ENCODE data around the gene TMPRSS6. TPM values are rescaled to one million over a fixed set of nuclear protein-coding genes. Genes with fewer than 3 reads are reported as not detected.

Gene TMPRSS6
- total RNA-seq, 1 donor from 2014 or later = not detected

DNA sequence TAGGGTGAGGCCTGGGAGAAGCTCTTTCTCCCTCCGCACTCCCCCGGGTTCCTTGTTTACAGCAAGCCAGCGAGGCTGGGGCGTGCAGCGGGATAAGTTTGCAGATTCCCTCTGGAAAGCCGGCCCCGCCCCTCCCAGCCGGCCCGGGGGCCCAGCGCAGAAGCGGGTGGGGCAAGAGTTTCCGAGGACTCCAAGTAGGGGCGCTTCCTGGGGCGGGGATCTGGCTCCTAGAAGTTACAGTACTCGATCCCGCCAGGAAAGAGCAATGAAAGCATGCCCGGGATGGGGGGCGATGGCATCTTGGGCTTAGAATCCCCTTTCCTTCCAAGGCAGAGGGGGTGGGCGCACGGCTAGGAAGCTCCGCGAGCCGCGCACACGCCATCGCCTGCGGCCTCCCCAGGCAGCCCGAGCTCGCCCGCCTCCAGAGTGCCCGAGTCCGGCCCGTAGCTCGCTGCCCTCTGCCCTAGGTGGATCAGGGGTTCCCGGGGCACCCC, 90.7 kb downstream of the TMPRSS6 start:
- Histone ChIP-seq H3K4me3 (peak overlapping the region; percentile 96 to 99), H3K27ac (peak overlapping the region; percentile 97), H3K9me3 (no peaks in the 10 kb centered on the region), H3K4me1 (peaks cover 69% of the 10 kb centered on the region), H3K36me3 (peaks cover 0 to 9% of the 10 kb centered on the region in 2 donors), H3K27me3 (no peaks in the 10 kb centered on the region)
- intact Hi-C loops (cut with DNase I) = no loop called here
- TF ChIP-seq POLR2AphosphoS5 (IDR thresholded peaks at IDR 0.05; ENCODE audit: insufficient read depth in 1 of 2, low read depth in 1 of 2) (peak; percentile 16 to 67), POLR2A (IDR thresholded peaks at IDR 0.05) (no peak)
- TF ChIP-seq, protein P1, sequence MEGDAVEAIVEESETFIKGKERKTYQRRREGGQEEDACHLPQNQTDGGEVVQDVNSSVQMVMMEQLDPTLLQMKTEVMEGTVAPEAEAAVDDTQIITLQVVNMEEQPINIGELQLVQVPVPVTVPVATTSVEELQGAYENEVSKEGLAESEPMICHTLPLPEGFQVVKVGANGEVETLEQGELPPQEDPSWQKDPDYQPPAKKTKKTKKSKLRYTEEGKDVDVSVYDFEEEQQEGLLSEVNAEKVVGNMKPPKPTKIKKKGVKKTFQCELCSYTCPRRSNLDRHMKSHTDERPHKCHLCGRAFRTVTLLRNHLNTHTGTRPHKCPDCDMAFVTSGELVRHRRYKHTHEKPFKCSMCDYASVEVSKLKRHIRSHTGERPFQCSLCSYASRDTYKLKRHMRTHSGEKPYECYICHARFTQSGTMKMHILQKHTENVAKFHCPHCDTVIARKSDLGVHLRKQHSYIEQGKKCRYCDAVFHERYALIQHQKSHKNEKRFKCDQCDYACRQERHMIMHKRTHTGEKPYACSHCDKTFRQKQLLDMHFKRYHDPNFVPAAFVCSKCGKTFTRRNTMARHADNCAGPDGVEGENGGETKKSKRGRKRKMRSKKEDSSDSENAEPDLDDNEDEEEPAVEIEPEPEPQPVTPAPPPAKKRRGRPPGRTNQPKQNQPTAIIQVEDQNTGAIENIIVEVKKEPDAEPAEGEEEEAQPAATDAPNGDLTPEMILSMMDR (IDR thresholded peaks at IDR 0.05) = no peak
- no peak for DNase-seq (ENCODE audit: extremely low spot score in 2 of 2)

DNA sequence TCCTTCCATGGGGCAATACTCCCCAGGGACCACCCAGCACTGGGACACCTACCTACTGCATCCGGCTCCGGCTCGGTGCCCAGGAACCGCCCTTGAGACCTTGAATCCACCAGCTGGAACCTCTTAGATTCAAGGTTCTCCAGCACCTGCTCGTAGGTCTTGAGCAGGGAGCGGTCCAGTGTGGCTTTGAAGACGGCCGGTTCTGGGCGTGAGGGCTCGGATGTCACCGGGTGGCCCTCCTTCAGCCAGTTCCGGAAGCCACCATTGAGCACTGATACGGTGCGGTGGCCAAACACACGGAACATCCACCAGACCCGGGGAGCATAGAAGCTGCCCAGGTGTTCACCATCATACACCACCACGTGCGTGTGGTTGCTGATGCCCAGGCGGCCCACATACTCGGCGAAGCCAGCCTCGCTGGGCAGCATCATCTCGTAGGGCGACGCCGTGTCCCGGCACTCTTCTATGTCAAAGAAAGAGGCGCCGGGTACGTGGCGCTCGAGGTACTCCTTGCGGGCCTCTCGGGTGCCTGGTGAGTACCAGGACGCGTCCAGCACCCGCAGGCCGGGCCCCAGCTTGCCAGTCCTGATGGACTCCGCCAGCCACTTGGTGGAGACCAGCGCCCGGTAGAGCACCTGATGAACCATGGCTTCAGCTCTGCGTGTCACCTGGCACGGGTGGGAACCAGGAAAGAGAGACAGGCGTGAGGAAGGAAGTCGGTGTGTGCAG, 91.3 kb downstream of the TMPRSS6 start:
- Histone ChIP-seq H3K4me3 (peak overlapping the region; percentile 96 to 99), H3K4me1 (peaks cover 69% of the 10 kb centered on the region), H3K27ac (peak overlapping the region; percentile 97)

DNA sequence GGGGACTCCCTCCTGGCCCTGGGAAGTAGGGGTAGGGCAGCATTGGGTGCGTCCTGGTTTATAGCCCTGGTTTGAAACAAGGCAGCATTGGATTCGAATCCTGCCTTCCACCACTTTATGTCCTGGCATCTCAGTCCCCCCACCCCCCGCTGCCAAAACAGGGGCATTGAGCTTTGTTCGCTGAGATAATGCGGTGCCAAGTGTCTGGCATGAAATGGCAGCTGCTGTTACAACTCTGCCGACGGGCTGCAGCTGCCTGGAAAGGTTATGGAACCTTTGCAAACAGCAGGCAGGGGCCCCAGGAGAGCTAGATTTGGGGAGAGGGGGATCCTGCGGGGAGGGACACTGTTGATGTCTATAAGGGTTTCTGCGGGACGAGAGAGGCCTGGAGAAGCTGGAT, 92.2 kb downstream of the TMPRSS6 start:
- H3K36me3 ChIP-seq = peaks cover 0 to 9% of the 10 kb centered on the region in 2 donors
- H3K27me3 ChIP-seq = no peaks in the 10 kb centered on the region
- DNase-seq (ENCODE audit: extremely low spot score in 2 of 2) = no peak
- no peak overlapping the region for H3K4me3 ChIP-seq
- TF ChIP-seq POLR2AphosphoS5 (IDR thresholded peaks at IDR 0.05; ENCODE audit: insufficient read depth in 1 of 2, low read depth in 1 of 2) (no peak), POLR2A (IDR thresholded peaks at IDR 0.05) (no peak)
- TF ChIP-seq, protein P1 (IDR thresholded peaks at IDR 0.05) = no peak
- peaks cover 66% of the 10 kb centered on the region for H3K4me1 ChIP-seq
- H3K9me3 ChIP-seq = no peaks in the 10 kb centered on the region
- no peak overlapping the region for H3K27ac ChIP-seq
- intact Hi-C loops (cut with DNase I) = no loop called here

More for the DNA sequence above, 91.3 kb downstream of the TMPRSS6 start:
- Histone ChIP-seq H3K9me3 (no peaks in the 10 kb centered on the region), H3K27me3 (no peaks in the 10 kb centered on the region), H3K36me3 (peaks cover 0 to 9% of the 10 kb centered on the region in 2 donors)
- DNase-seq (ENCODE audit: extremely low spot score in 2 of 2) = no peak
- intact Hi-C loops (cut with DNase I) = no loop called here
- no peak for TF ChIP-seq POLR2AphosphoS5 (IDR thresholded peaks at IDR 0.05; ENCODE audit: insufficient read depth in 1 of 2, low read depth in 1 of 2)
- no peak for TF ChIP-seq POLR2A (IDR thresholded peaks at IDR 0.05)
- TF ChIP-seq, protein P1 (IDR thresholded peaks at IDR 0.05) = no peak

DNA sequence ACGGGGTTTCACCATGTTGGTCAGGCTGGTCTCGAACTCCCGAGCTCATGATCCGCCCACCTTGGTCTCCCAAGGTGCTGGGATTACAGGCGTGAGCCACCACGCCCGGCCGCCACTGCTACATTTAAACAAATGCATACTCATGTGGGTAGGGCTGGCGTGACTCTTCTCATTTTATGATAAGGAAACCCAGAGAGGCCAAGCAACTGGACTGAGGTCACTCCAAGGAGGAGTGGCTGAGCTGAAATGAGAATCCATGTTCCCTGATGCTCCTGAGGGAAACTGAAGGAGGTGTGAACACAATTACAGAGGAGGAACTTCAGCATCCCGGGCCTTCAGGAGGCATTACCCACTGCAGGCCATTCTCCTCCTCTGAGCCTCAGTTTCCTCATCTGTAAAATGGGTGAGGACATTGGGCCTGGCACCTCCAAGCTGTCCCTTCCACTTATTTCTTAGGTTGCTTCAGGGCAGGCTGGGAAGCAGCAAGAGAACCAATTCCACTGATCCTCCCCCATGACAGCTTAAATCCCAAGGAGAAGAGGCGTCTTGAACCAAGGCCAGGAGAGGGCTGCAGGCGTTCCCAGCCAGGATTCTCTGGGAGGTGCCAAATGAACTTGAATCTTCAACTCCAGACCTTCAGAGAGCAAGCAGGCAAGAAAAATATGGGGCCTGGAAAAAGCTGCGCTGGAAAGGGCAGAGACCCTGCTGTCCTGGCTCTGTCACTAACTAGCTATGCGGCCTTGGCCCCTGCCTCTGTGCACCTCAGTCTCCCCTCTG, 93.2 kb downstream of the TMPRSS6 start:
- Histone ChIP-seq H3K4me3 (no peak overlapping the region), H3K27me3 (no peaks in the 10 kb centered on the region), H3K27ac (no peak overlapping the region), H3K9me3 (no peaks in the 10 kb centered on the region), H3K36me3 (peaks cover 0 to 9% of the 10 kb centered on the region in 2 donors), H3K4me1 (peaks cover 56% of the 10 kb centered on the region)
- no peak for TF ChIP-seq POLR2AphosphoS5 (IDR thresholded peaks at IDR 0.05; ENCODE audit: insufficient read depth in 1 of 2, low read depth in 1 of 2)
- TF ChIP-seq POLR2A (IDR thresholded peaks at IDR 0.05) = no peak
- TF ChIP-seq, protein P1 (IDR thresholded peaks at IDR 0.05) = no peak
- no peak for DNase-seq (ENCODE audit: extremely low spot score in 2 of 2)
- intact Hi-C loops (cut with DNase I) = no loop called here
